ENCODE measurements around the gene B3GAT1. TPM values are rescaled to one million over a fixed set of nuclear protein-coding genes. Genes with fewer than 3 reads are reported as not detected.

Gene B3GAT1
- polyA plus RNA-seq, 3 donors, result 4.0 to 6.4 (median 5.0) TPM

DNA sequence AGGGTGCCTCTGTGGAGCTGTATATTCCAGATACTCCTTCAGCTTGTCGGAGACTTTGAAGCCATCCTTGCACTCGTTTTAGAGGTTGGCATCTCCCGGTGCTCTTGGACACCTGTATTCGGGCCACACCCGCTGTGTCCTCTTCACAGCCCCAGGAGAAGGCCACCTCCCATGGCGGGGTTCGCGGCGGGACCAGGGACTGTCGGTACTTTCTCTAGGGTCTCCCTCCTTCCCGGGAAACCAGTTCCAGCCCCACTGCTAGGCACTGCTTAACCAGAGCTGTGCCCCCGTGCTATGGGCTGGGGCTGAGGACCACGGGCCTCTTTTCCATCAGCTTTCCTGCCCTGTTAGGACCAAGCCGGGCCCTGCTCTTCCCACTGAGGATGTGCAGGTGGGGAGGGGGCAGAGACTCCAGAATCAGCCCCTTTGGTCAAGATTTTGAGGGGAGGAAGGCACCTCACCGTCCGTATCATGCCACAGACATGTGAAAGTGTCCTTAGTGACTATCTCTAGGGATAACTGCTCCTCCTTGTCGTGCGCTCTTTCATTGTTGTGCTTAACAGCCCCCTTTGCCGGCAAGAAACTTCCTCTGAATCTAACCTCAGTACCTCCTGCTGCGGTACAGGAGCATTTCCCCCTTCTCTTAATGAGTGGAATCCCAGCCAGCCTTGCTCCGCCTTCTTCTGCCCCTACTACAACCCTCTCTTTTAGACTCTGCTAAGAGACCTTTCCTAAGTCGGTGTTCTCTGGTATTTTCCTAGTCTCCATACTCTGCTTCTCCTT is 1.2 kb upstream of the B3GAT1 start:
- no peak for DNase-seq

DNA sequence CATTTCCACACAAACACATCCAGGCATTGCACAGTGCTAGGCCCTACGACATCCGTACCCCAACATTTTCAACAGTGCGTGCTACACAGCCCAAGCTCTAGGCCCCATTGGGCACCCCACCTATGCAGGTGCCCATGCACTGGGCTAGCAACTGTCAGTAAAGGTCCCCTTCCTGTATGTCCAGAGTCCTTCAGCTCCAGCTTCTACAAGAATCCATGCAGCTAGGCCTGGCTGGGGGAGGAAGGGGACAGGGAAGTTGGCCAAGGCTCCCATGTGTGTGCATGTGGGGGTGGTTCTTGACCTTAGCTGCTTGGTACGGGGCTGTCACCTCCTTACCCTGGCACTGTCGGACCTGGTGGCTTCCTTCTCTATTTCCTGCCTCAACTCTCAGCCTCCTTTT is 1.3 kb downstream of the B3GAT1 start:
- no peak for DNase-seq

DNA sequence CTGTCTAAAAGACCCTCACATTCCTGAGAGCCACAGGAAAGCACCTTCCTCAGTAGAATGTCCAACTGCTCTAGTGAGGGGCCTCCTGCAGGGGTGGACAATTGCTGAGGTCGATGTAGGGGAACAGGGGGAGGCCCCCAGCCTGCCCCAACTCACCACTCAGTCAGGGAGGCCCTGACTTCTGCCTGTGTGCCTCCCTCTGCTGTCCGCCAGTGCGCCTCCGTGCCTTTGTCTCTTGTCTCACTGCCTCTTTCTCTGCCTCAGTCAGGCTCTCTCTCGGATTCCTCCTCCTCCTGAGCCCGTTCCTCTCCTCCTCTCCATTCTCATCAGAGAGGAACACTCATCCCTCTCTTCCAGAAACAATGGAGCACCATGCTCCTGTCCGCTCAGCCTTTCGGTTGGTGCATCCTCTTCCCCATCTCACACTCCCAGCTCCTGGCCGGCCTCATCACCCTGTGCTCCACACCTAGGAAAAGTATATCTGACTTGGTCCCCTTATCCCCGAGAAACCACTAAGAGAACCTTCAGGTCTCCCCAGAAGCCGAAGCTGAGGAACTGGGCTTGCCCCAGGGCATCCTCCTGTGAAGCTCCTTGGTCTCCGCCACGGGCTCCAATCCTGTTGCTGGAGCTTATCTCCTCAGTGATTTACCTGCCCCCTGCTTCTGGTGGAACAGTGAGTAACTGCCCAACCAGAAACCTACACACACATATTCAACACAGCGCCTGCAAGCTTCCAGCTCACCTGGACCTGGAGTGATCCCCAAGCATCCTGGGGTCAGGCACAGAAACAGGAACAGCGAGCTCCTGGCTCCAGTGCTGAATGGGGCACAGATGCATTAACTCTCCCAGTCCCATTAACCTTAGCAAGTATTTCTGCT is 2.3 kb downstream of the B3GAT1 start:
- DNase-seq, result no peak

DNA sequence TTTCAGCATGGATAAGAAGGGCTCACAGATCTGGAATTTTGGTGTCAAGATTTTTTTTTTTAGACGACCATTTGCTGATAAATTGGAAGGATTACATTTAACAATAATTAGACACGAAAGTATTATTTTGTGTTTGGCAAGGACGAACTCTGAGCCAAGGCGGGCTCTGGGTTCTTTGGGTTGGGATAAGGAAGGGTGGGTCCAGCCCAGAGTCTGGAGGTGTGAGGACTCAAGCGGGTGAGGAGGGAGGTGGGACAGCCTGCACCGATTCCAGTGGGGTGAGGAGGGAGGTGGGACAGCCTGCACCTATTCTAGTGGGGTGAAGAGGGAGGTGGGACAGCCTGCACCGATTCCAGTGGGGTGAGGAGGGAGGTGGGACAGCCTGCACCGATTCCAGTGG is 4.1 kb downstream of the B3GAT1 start:
- DNase-seq, result no peak

DNA sequence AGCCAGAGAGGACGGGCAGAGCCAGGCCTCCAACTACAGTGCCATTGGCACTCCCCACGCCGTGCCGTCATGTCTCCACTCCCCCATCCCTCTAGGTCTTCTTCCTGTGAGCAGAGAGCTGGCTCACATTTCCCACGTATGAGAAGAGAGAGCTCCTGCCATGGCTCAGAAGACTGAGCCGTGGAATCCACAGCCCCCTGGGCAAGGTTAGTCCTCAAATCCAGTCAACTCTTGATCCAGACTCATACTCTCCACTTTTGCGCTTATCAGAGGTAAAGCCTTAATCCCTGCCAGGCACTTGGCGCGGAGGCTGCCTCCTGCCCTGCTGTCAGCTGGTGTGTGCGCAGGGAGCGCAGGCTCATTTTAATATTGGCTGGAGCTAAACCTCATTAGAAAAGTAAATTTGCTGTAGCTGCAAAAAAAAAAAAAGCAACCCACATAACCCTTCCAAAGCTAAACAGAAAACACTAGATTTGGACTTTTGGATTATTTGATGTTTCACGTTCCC is 4.7 kb downstream of the B3GAT1 start:
- no peak for DNase-seq

DNA sequence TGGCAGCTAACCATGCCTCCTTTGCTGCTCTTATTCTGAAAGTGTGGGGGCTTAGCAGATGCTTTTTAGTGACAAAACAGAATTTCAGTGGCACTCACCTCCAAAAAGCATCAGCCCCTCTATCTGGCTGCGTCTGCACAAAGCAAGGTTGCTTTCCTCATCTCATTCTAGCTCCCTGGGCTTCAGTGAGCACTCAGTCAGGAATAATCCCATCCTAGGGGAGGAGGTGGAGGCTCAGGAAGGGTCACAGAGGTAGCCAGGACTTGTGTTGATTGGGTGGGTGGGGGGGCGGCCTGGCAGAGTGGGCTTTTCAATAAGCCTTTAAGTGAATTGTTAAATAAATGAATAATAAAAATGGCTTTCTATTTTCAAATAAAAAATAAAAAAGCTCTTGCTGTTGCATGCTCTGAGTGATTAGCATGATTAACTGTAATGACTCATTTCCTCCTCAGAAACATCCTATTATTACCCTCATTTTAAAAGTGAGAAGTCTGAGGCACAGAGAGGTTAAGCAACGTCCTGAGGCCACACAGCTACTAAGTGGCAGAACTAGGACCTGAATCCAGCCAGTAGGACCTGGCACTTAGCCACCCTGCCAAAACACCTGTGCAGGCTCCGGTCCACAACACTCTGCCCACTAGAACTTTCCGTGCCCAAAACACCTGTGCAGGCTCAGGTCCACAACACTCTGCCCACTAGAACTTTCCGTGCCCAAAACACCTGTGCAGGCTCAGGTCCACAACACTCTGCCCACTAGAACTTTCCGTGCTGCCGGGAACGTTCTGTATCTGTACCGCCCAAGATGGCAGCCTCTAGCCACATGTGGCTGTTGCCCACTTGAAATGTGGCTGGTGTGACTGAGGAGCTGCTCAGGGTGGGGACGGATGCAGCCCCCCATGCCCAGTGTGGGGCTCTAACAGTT is 5.5 kb downstream of the B3GAT1 start:
- no peak for DNase-seq

DNA sequence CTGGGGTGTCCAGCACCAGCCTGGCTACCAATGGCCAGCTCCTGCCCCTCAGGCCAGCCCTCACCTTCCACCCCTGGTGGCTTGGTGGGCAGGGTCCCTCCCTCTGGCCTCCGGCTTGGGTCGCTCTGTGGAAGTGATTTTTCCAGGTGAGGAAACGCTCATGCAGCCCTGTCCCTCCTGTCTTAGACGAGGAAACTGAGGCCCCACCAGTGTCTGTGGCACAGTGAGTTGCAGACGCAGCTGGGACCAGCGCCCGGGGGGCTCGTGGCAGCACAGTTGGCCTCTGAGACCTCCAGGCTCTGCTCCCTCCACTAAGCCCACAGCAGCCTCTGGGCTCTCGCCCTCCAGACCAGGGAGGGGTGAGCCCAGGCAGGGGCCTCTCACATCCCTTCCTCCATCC is 6.2 kb downstream of the B3GAT1 start:
- no peak for DNase-seq

DNA sequence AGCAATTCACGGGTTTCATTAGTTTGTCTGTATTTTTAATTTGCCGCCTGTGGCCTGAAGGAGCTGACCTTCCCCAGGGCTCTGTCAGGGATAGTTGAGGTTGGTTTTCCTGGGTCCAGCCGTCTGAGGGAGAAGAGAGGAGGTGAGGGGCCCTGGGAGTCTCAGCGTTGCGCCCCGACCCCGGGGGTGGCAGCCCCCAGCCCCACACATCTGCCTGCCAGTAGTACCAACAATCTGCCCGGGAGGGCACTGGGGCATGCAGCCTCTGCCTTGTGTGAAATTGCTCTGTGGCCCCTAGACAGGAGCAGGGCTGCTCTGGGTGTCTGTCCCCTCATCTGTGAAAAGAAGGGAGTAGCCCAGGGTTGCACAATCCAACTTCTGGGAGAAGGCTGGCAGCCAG is 6.6 kb downstream of the B3GAT1 start:
- DNase-seq, result no peak

DNA sequence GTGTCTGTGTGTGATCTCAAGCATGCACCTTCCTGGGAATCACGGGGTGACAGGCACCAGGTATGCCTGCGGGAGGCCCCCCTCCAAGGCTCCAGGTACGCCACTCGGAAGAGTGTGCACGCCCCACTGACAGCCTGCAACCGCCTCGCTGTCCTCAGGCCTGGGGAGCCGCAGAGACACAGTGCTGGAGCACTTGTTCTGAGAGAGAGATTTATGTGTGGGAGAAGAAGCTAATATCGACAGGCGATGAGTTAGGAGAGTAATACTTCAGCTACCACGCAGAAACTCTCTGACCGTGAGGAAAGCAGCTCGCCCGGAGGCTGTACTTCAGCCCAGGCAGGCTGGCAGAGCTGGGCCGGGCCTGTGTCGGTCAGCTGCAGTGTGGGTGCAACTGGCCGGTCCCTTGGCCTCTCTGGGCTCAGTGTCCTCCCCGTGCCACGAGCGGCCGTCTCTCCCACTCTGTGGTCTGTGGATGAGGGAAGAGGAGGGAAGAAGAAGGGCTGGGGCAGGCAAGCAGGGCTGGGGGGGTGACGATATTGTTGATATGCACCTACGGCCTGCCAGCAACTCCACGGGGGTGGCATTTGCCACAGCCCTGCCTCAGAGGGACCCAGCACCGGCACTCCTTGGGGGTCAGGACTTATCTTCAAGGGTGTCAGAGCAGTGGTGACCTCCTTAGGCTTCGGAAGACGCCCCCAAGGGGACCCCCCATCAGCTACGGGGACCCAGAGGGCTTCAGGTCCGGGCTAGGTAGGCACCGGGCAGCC is 7.3 kb downstream of the B3GAT1 start:
- DNase-seq, result no peak

DNA sequence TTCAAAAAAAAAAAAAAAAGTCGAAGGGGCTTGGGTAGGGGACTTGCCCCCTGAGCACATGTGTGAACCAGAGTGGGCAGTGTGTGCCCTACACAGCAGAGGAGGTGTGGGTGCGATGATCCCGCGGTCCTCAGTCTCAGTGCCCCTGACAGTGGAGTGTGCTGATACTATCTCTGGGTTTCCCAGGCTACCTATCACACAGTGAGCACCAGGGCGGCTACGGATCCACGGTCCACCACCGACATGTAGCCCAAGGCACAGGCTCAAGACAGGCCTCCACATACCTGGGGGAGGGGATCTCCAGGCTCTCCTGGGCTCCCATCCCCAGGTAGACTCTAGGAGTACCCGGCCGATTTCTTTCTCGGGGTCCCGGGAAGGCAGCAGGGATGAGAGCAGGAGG is 9.1 kb downstream of the B3GAT1 start:
- no peak for DNase-seq

DNA sequence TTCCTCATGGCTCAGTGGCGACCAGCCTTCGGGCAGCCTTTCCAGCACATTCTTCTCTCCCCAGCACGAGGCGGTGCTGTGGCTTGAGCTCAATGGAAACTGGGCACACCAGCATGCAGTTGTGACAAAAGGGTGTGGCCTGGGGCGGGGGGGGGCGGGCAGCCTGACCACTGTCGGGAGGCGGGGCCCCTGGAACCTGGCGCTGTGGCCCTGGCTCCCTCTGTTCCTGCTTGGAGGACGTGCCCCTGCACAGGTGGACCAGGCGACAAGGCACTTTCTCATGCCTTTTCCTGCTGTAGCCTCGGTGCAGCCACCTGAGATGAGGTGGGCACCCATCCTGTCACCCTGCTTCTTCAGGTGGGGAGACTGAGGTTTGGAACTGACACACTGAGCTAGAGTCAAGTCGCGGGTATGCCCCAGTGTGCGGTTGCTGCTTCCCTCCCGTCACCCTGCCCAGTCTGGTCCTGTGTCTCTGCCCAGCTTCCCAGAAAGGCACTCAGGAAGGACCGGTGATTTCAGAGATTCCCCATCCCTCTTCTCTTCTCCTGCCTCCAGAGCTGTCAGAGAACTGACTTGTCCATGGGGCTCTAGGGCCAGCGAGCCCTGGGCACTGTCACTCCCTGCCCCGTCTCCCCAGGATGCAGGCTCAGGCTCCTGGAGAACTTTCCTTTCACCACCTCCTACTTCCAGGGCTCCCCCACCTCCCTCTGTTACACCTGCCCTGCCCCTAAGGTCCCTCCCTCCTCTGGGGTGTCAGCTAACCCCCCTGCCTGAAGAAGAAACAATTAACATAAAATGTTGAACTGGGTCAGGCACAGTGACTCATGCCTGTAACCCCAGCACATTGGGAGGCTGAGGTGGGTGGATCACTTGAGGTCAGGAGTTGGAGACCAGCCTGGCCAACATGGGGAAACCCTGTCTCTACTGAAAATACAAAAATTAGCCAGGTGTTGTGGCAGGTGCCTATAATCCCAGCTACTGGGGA is 9.9 kb downstream of the B3GAT1 start:
- DNase-seq, result no peak

DNA sequence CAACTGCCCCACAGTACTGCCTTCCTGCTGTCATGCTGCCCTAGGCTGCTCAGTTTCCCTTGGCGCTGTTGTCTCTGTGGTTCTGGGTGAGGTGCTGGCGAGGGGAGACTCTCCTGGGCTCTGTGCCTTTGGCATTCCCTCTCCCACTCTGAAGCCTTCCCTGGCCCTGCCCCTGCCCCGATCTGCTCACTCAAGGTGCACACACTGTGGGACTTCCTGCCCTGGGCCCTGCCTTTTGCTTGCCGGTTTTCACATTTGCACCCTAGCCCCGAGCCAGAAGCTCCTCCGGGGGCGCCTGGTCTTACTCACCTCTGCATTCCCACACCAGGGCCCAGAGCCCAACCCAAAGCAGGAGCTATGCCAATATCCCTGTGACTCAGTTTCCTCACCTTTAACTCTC is 12.0 kb downstream of the B3GAT1 start:
- DNase-seq, result no peak

DNA sequence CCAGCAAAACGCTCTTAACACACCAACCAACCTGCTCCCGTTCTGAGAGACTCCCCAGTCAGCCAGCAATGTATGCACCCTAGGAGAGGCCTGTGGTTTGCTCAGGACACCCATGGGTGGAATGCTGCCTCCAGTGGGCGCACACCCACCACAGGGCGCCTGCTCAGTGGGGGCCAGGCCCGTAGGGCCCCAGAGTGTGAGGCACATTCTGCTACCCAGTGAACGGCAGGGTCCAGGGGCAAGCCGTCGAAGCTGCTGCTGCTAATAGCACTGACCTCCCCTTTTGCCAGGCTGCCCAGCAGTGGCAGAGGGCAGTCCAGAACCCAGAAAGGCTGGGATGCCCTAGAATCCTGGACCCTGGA is 12.8 kb downstream of the B3GAT1 start:
- no peak for DNase-seq

DNA sequence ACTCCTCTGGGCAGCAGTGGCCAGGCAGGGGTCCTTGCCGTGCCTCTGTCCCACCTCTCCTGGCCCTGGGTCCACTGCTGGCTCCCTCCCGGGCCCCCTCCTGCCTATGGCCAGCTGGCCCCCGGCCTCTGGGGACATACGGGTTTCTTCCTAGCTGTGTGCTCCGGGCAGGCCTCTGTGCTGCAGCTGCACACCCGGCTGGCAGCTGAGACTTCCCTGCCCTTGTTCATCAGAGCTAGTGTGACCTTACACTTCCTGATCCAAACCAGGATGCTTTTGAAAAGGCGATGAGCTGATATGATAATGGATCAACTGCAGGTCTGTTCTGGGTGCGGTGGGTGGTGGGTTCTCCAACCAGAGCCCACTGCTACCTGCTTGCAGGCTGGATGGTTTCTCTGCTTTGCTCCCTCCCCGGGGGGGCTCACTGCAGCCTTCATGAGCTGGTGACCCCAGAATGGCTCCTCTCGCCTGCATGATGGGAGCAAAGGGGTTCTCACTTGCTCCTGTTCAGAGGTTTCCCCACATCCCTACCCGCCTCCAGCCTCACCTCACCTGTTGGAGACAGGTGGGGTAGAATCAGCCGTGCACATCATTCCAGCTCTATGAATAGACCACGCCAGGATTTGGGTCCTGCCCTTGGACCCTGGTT is 13.3 kb downstream of the B3GAT1 start:
- DNase-seq, result no peak

DNA sequence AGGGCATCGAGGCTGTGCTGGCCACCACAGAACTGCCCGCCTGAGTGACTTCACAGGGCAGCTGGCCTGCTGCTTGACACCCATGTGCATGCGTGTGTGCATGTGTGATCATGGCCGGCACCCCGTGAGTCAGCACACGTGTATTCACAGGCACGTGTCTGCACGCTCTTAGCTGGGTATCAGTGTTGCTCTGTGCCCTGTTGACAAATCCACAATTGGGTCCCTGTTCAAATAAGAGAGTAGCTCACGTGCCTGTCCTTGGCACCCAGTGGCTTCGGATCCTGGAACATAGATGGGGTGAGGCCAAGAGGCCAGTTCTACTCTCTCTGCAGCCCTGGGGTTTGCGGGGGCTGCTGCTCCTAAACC is 14.0 kb downstream of the B3GAT1 start:
- DNase-seq, result no peak

DNA sequence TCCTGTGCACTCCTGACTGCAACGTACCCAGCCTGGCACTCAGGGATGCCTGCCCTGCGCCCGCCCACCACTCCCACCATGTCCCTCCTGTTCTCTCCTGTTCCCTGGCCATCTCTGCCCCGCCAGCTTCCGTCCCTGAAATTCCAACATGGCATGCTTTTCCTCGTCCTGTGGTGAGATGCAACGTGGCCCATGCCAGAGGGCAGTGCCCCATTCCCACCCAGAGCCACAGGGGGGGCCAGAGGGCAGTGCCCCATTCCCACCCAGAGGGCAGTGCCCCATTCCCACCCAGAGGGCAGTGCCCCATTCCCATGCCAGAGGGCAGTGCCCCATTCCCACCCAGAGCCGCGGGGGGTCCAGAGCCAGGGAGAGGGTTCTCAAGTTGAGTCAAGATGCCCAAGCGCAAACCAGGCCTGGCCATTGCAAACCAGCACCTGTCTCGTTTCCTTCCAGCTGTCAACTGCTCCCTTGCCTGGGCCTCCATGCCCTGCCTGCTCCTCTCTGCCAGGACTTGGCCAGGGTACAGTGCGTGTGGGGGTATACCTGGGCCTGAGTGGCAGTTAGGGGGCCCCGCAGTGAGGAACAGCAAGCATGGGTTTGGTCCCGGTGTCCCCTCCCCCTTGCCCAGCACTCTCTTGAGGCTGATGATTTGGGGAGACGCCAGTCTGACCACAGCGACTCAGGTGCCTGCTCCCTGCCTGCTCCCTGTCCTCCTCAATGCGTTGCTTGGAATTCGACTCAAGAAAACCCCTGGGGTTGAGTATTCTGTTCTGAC is 14.6 kb downstream of the B3GAT1 start:
- DNase-seq, result no peak

DNA sequence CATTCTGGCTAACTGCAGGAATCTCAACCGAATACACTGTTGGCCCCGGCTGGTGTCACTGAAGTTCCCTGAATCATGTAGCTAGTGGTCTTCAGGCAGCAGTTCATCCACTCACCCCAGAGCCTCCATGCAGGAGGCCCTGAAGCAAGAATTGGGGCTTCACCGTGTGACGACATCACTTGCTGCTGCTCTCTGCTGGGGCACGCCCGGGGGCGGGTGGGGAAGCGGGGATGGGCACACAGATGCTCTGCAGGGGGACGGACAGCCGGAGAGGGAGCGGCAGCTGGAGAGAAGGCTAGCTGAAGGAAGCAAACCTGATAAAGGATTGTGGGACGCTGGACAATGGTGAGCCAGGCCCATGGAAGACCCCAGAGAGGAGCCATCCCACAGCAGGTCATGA is 17.0 kb downstream of the B3GAT1 start:
- no peak for DNase-seq

DNA sequence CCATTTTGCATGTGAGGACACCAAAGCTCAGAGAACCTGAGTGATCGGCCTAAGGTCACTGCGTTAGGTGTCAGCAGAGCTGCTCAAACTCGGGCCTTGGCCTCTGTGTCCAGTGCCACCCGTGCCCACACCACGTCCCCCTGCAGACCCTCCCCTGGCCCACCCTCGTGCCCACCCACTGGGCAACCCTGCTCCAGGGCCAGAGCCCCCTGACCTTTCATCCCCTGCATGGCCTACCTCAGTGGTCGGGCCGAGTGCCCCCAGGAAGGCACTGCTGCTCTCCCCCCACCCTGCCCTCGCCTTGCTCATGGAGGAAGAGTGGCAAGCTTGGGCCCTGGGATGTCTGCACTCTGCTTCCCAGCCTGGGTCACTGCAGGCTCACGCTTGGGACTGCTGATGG is 17.7 kb downstream of the B3GAT1 start:
- DNase-seq, result no peak

DNA sequence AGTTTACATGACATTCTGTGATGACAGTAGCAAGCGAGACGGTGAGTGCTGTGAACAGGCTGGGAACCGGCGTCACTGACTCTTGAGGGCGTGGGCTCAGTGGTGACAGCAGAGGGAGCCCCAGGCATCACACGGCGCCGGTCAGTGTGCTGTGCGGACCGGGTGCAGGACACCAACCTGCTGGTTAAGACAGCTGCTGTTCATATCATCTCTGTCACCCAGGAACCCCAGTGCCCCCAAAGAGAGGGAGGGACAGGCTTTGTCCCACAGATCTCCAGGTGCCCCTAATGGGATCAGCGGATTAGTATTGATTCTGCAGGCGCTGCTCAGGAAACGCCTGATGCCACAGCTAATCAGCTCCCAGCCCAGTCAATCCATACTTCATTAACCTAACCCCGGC is 18.4 kb downstream of the B3GAT1 start:
- no peak for DNase-seq
